ENCODE measurements around the gene DNAJC1. TPM values are rescaled to one million over a fixed set of nuclear protein-coding genes. Genes with fewer than 3 reads are reported as not detected.

DNAJC1 gene
- total and polyA plus RNA-seq, 4 donors, result 21.2 to 48.1 (median 32.5) TPM

DNA sequence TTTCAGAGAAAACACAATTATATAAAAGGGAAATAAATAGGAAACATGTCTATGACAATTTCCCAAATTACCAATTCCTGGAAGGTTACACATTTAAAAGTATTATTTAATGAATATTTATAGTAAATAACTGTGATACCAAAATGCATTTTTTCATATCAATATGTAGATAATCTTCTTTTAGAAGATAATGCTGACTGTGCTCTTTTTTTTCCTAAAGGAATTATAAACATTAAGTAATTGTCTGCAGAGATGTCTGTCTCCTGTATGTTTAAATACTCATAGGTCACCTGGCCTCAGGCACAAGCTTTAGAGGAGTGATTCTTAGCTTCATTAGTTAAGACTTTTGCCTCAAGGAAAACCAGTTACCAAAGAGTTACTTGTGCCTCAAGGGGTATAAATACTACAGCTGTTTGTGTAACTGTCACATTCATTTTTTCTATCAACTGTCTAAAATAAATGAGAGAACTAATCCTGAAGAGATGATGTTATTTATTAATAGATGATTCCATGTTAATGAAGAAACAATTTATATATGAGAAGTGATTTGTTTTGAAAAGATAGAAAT, 77.1 kb downstream of the DNAJC1 start (continued):
- TF ChIP-seq, protein P1, sequence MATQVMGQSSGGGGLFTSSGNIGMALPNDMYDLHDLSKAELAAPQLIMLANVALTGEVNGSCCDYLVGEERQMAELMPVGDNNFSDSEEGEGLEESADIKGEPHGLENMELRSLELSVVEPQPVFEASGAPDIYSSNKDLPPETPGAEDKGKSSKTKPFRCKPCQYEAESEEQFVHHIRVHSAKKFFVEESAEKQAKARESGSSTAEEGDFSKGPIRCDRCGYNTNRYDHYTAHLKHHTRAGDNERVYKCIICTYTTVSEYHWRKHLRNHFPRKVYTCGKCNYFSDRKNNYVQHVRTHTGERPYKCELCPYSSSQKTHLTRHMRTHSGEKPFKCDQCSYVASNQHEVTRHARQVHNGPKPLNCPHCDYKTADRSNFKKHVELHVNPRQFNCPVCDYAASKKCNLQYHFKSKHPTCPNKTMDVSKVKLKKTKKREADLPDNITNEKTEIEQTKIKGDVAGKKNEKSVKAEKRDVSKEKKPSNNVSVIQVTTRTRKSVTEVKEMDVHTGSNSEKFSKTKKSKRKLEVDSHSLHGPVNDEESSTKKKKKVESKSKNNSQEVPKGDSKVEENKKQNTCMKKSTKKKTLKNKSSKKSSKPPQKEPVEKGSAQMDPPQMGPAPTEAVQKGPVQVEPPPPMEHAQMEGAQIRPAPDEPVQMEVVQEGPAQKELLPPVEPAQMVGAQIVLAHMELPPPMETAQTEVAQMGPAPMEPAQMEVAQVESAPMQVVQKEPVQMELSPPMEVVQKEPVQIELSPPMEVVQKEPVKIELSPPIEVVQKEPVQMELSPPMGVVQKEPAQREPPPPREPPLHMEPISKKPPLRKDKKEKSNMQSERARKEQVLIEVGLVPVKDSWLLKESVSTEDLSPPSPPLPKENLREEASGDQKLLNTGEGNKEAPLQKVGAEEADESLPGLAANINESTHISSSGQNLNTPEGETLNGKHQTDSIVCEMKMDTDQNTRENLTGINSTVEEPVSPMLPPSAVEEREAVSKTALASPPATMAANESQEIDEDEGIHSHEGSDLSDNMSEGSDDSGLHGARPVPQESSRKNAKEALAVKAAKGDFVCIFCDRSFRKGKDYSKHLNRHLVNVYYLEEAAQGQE (IDR thresholded peaks at IDR 0.05), result no peak
- TF ChIP-seq FOXA1 (IDR thresholded peaks at IDR 0.05) (no peak), NR2F2 (IDR thresholded peaks at IDR 0.05) (no peak)

DNA sequence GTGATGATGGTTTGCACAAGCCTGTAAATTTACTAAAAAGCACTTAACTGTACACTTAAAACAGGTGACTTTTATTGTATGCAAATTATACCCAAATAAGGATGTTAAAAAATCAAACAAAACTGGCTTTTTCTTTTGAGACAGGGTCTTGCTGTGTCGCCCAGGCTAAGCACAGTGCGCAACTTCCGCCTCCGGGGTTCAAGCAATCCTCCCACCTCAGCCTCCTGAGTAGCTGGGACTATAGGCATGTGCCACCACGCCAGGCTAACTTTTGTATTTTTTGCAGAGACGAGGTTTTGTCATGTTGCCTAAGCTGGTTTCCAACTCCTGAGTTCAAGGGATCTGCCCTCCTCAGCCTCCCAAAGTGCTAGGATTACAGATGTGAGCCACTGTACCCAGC, 77.7 kb downstream of the DNAJC1 start:
- whole genome bisulfite sequencing, result 98% methylated on average over 6 of the region's 6 CpGs
- no peaks in the 10 kb centered on the region for H3K9me3 ChIP-seq (ENCODE audit: control insufficient read depth in 4 of 4, low read length in 3 of 4)
- no peak overlapping the region for H3K27ac ChIP-seq (ENCODE audit: low read depth in 1 of 2, low read length in 2 of 2)
- TF ChIP-seq, protein P2, sequence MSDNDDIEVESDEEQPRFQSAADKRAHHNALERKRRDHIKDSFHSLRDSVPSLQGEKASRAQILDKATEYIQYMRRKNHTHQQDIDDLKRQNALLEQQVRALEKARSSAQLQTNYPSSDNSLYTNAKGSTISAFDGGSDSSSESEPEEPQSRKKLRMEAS (IDR thresholded peaks at IDR 0.05), result no peak
- TF ChIP-seq, protein P3, sequence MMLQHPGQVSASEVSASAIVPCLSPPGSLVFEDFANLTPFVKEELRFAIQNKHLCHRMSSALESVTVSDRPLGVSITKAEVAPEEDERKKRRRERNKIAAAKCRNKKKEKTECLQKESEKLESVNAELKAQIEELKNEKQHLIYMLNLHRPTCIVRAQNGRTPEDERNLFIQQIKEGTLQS (IDR thresholded peaks at IDR 0.05), result no peak
- TF ChIP-seq JUND (IDR thresholded peaks at IDR 0.05), result no peak
- TF ChIP-seq, protein P1 (IDR thresholded peaks at IDR 0.05), result no peak
- TF ChIP-seq, protein P4, sequence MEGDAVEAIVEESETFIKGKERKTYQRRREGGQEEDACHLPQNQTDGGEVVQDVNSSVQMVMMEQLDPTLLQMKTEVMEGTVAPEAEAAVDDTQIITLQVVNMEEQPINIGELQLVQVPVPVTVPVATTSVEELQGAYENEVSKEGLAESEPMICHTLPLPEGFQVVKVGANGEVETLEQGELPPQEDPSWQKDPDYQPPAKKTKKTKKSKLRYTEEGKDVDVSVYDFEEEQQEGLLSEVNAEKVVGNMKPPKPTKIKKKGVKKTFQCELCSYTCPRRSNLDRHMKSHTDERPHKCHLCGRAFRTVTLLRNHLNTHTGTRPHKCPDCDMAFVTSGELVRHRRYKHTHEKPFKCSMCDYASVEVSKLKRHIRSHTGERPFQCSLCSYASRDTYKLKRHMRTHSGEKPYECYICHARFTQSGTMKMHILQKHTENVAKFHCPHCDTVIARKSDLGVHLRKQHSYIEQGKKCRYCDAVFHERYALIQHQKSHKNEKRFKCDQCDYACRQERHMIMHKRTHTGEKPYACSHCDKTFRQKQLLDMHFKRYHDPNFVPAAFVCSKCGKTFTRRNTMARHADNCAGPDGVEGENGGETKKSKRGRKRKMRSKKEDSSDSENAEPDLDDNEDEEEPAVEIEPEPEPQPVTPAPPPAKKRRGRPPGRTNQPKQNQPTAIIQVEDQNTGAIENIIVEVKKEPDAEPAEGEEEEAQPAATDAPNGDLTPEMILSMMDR (IDR thresholded peaks at IDR 0.05; ENCODE audit: low read depth, low read length, missing input control), result no peak
- TF ChIP-seq EGR1 (IDR thresholded peaks at IDR 0.05; ENCODE audit: low read depth in 2 of 2), result no peak
- no peak for TF ChIP-seq FOXA1 (IDR thresholded peaks at IDR 0.05)
- TF ChIP-seq FOXA2 (IDR thresholded peaks at IDR 0.05), result no peak
- TF ChIP-seq, protein P5, sequence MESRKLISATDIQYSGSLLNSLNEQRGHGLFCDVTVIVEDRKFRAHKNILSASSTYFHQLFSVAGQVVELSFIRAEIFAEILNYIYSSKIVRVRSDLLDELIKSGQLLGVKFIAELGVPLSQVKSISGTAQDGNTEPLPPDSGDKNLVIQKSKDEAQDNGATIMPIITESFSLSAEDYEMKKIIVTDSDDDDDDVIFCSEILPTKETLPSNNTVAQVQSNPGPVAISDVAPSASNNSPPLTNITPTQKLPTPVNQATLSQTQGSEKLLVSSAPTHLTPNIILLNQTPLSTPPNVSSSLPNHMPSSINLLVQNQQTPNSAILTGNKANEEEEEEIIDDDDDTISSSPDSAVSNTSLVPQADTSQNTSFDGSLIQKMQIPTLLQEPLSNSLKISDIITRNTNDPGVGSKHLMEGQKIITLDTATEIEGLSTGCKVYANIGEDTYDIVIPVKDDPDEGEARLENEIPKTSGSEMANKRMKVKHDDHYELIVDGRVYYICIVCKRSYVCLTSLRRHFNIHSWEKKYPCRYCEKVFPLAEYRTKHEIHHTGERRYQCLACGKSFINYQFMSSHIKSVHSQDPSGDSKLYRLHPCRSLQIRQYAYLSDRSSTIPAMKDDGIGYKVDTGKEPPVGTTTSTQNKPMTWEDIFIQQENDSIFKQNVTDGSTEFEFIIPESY (IDR thresholded peaks at IDR 0.05), result no peak
- TF ChIP-seq RAD21 (IDR thresholded peaks at IDR 0.05), result no peak
- TF ChIP-seq GABPA (IDR thresholded peaks at IDR 0.05 in 1 of 2, conservative IDR thresholded peaks at IDR 0.05 in 1 of 2), result no peak
- TF ChIP-seq HNF4A (conservative IDR thresholded peaks at IDR 0.05), result no peak
- no peak overlapping the region for H3K9ac ChIP-seq (ENCODE audit: low read depth in 1 of 2, low read length in 2 of 2)
- no peaks in the 10 kb centered on the region for H3K36me3 ChIP-seq (ENCODE audit: control insufficient read depth in 4 of 4, insufficient read depth in 3 of 4, low read depth in 1 of 4, low read length in 3 of 4)
- H3K4me1 ChIP-seq (ENCODE audit: control insufficient read depth in 4 of 4, insufficient read depth in 4 of 4, low read length in 3 of 4), result no peaks in the 10 kb centered on the region
- H3K27me3 ChIP-seq (ENCODE audit: control insufficient read depth in 4 of 4, insufficient read depth in 4 of 4, low read length in 3 of 4), result no peaks in the 10 kb centered on the region
- no peak for DNase-seq (ENCODE audit: low spot score)
- H3K4me3 ChIP-seq (ENCODE audit: low read depth in 1 of 3, low read length in 3 of 3), result no peak overlapping the region

Measured in liver (tissue), 9 donors.